HT-29 (cell line): ENCODE results near the gene EXOC6B. TPM values are rescaled to one million over a fixed set of nuclear protein-coding genes. Genes with fewer than 3 reads are reported as not detected.
A peak's percentile ranks its signal among the peaks of the same experiment; 100 is the strongest.

Source experiments
- DNase-seq: peaks from one replicate; pipeline ENCODE4 v3.0.0-alpha.2; 2015; ENCODE audit warnings: low spot score
- total RNA-seq: library from RNA; depleted of rRNA; stranded (reverse); fragments of >200 nt; shearing (Covaris generic); gene quantifications from 2 replicates; pipeline ENCODE4 v1.2.3, GENCODE V29; 2014

Gene EXOC6B
- total RNA-seq, 1 experiment from 2014 or later: 6.3 TPM

- no peak for DNase-seq
Observed at GRCh38 chr2:72276876-72277275, 549.0 kb downstream of the EXOC6B start.

DNA sequence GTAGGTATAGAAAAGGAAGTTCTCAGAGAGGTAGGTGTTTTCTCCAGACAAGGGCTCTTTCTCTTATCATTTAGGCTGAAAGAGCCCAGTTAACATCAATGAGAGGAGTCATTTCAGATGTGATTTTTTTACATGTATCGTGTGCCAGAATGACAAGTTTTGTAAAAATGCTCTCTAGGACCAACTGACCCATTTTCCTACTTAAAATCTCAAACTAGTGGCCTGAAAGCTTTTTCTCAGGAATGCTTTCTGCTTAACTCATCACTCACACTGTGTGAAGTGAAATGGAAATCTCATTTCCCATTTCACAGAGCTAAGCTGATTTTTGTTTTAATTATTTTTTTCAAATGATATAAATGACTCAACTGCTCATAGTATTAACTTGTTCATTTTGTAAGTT lies 549.5 kb downstream of the EXOC6B start:
- DNase-seq: no peak

DNA sequence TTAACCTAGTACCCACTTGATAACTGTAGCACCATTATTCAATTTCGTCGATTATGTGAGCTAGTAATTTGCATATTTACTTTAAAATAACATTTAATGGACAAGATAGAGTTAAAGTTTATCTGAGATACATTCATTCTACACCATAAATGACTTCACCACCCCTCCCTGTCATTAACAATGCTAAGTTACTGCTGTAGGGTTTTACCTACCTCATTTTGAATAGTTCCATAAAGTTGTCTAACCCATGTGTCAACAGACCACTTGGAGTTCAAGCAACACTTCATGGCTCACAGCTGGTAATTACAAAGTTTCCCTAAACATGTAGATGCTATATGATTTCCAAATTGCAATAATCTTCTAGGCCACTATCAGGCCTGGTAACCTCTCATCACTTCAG lies 550.7 kb downstream of the EXOC6B start:
- no peak for DNase-seq

DNA sequence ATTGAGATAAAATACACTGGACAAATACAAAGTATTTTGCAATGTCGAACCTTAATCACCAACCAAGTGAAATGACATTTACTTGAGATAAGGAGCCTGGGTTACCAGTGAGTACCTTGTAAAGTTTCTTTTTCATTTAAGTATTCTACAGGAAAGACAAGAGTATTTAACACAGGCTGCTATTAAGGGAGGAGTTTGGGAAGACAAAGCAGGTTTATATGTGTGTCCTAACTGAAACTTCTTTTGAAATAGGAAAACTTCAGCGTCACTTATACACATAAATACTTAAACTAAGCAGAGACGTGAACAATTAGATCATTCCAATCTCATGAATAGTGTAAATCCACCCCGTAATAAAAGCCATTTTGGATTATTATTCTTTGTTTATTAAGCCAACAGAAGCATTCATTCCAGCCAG lies 551.4 kb downstream of the EXOC6B start:
- DNase-seq: peak; percentile 2

- no peak for DNase-seq
Observed at GRCh38 chr2:72273384-72273783, 552.4 kb downstream of the EXOC6B start.

DNA sequence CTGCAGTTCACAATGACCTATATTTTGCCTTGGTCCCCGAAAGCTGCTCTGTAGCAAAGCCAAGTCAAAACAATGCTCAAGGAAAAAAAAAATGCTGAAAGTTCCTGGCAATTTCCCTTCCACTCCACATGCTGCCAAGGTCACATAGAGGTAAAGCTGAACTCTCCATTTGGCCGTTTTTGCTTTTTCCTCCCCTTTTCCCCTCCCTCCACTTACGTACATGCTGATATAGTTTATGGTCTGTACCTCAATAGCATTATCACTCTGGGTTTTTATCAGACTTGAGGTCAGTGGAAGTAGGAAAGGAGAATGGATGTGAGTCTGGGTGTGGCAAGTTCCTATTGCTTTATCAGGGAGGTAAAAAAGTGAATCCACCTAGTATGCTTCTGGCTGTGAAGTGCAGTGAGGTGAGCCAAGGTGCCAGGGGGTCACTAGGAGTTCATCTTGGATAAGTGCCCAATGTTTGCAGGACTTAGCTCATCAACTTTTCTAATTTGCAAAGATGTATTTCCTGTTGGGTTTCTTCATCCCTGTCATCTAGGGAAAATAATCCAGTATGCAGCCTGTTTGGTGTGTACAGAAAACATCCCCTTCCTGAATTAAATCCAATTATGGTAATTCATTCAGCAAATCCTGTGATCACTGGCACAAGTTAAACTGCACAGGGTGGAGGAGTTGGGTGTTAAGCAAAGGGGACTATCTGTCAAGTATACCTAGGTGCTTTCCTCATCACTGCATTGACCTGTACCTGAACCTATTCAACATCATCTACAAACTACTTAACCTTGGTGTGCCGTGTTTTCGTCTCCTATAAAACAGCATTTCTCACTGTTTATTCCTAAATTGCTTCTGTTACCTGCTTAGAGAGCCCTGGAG lies 553.8 kb downstream of the EXOC6B start:
- peak; percentile 4 for DNase-seq

GRCh38 chr2:72271276-72271614 lies 554.6 kb downstream of the EXOC6B start:
- no peak for DNase-seq

DNA sequence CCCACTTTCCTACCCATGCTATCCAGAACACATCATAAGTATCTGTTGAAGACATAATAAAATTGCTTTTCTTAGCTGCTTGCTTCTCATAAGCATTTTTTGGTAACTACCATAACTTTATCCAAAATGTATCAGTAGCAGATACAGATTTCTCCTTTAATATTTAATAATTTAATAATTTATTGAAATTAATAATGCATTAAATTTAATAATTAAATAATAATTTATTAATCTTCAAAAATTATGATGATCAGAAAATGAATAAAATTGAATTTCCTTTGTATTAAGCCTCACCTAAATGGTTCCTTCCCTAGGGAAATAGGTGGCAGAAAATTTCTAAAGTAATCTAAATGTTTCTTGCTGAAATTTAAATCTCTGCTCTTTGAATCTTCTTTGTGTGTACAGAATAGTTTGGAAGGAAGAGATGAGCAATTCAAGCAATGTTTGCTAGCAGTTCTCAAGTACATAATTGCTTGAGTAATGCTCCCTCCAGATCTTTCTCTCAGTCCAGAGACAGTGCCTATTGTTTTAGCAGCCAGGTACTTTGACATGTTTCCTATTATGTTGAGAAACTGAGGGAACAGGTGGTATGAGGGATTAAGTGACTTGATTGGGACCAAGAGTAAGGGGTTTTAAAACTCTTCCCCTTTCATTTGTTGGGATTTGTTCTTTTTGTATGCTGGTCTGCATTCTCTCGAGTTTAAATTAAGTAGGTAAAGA lies 555.1 kb downstream of the EXOC6B start:
- DNase-seq: no peak

DNA sequence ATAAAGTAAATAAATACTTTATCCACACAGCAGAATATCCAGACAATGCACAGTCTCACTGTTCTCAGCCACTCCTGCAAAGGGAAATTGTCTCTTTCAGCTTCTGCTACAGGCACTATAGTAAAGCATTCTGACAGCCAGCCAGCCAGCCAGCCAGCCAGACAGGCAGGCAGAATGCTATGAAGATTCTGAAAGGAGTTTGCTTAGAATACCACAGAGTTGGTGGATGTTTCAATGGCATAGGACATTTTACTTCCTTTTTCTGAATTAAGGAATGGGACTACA lies 562.1 kb downstream of the EXOC6B start:
- DNase-seq: no peak

- DNase-seq: no peak
Observed at GRCh38 chr2:72263043-72263775, 562.6 kb downstream of the EXOC6B start.

DNA sequence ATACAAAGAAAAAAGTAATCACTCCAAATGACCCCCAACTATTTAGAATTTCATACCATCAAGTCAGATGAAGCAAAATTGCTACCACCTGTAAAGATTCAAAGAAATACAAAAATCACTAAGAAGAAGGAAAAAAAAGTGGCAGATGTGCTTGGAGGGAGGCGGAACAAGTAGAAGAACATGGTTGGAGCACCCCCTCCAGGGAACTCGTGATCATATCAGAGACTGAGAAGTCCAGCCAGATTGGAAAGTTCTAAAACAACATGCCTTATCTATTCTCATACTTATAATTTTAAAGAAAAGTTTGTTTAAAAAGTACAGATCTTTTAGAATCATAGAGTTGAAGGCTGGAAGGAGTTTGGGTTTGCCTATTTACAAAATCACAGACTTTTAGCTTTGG lies 564.8 kb downstream of the EXOC6B start:
- no peak for DNase-seq

DNA sequence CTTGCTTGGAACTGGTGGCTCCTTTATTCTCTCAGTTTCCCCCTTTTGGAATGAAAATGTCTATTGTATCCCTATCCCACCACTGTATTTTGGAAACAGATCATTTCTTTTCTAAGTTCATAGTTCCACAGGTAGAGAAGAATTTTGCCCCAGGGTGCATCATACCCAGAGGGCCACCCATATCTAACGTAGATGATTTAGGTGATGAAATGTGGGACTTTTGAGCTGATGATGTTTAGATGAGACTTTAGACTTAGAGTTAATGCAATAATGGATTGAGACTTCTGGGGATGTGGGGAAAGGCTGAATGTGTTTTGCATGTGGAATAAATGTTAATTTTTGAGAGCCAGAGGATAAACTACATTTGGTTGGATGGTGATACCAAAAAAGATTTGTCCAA lies 570.3 kb downstream of the EXOC6B start:
- no peak for DNase-seq

- DNase-seq: no peak
Observed at GRCh38 chr2:72254831-72255451, 570.9 kb downstream of the EXOC6B start.

GRCh38 chr2:72238311-72238710 lies 587.5 kb downstream of the EXOC6B start:
- no peak for DNase-seq

DNA sequence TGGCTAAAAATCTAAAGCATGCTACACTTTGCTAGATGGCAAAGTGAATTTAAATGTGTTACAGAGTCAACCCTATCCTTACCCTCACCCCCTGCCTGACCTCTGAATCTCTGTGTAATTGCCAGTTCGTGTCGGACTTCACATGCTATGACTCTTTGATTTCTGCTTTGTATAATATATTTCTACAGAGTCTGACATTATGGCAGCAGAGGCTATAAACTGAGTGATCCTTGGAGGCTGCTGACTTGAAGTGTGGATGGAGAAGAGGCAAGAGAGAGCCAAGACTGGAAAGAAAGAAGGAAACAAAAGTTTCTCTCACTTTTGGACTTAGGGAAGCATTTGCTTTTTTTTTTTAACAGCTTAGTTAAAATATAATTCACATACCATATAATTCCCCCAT lies 588.3 kb downstream of the EXOC6B start:
- DNase-seq: no peak

- no peak for DNase-seq
Observed at GRCh38 chr2:72236445-72237067, 589.3 kb downstream of the EXOC6B start.

DNA sequence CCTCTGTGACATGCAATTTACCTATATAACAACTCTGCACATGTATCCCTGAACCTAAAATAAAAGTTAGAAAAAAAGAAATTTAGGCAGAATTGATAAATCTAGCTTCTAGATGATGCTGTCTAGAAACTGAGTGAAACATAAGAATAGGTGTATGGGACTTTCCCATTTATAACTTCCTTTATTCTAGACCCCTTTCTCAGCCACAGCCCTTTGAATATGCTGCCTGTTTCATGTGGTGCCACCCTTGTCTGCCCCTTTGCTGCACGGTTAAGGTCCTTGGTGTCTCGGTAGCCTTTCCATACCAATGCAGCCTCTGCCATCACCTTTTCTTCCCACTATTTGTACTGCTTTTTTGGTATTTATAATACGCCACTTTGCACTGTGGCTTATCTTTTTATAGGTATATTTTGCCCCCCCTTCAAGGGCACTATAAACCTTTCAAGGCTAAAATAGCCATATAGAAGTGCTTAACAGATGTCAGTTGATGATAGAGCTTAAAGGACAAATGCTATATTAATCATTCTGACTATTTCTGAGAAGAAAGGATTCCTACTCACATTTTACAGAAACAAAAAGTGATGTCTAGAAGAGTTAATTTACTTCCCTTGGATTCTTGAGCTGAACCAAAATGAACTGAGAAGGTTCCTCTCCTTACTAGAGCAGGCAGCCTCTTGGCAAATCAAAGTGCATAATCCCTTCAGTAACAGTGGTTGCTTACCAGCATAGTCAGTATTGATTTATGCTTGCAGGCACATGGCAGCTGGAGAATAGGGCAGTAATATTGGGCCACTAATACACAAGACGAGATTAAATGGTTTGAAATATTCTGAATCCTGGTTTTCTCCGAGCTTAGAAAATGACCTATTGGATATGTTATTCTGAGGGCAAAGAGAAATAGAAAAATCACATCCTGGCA lies 590.1 kb downstream of the EXOC6B start:
- DNase-seq: no peak

GRCh38 chr2:72233211-72233610 lies 592.6 kb downstream of the EXOC6B start:
- no peak for DNase-seq

DNA sequence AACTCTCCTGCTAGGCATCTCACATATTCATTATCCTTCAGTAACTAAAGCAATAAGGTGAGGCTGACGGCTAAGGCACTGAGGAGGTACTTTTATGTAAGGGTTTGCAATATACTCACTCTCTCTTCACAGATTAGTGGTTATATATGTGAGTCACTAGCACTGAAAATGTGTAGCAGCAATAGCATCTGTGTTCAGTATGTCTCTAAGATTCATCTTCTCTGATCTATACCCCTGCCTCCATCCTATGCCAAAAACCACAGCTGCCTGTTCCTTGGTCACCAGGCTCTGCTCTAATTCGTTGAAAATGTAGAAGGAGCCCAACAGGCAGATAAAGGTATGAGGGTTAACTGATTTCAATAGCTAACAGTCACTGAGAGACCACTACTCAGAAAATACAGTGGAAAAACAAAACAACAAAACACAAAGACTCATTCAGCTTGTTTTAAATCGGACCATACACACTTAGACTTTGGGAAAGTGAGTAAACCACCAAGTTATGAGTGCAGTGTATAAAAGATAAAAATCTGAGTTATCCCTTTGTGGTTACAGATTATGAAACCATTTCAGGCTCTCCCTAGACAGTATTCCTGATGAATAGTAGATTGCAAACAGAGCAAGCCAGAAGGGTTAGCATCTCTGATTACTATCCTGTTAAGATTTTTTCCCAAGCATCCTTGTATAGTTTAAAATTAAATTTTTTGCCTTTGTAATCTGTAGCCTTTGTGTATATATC lies 602.8 kb downstream of the EXOC6B start:
- DNase-seq: no peak

GRCh38 chr2:72220170-72220569 lies 605.7 kb downstream of the EXOC6B start:
- DNase-seq: peak; percentile 14
